GM12892 (cell line): ENCODE data around the gene PSMC3. TPM values are rescaled to one million over a fixed set of nuclear protein-coding genes. Genes with fewer than 3 reads are reported as not detected.
"Not testable (repeated sequence)": the region's sequence is repeated elsewhere in the genome, so short reads cannot be mapped to it uniquely, and the experiment has no call there.

Experiments
- DNase-seq: peaks from one replicate; pipeline ENCODE4 v3.0.0; 2011; ENCODE audit not compliant: insufficient read length
- FAIRE-seq: peaks from 2 replicates; lab custom pipeline; 2011; peaks lifted over from hg19 to GRCh38; lab: Jason Lieb, UNC
- POLR2A ChIP-seq: IDR thresholded peaks from 2 replicates; pipeline ENCODE4 v1.6.1; 2011; ENCODE audit warnings: low read depth, low read length, control low read depth
- POLR2AphosphoS5 ChIP-seq: IDR thresholded peaks from 2 replicates; pipeline ENCODE4 v1.6.1; 2011; ENCODE audit warnings: low read depth, low read length, control low read depth
- TAF1 ChIP-seq: IDR thresholded peaks from 2 replicates; pipeline ENCODE4 v1.6.1; 2011; ENCODE audit warnings: low read depth, mild to moderate bottlenecking, control low read depth, low read length, borderline replicate concordance
- polyA plus RNA-seq: library from polyadenylated mRNA; unstranded; fragments of >200 nt; gene quantifications from one replicate; pipeline ENCODE4 v1.2.1, GENCODE V29; 2012; ENCODE audit warnings: missing spikeins, inconsistent platforms; ENCODE audit not compliant: missing spikeins

Gene PSMC3
- 132 TPM for polyA plus RNA-seq

DNA sequence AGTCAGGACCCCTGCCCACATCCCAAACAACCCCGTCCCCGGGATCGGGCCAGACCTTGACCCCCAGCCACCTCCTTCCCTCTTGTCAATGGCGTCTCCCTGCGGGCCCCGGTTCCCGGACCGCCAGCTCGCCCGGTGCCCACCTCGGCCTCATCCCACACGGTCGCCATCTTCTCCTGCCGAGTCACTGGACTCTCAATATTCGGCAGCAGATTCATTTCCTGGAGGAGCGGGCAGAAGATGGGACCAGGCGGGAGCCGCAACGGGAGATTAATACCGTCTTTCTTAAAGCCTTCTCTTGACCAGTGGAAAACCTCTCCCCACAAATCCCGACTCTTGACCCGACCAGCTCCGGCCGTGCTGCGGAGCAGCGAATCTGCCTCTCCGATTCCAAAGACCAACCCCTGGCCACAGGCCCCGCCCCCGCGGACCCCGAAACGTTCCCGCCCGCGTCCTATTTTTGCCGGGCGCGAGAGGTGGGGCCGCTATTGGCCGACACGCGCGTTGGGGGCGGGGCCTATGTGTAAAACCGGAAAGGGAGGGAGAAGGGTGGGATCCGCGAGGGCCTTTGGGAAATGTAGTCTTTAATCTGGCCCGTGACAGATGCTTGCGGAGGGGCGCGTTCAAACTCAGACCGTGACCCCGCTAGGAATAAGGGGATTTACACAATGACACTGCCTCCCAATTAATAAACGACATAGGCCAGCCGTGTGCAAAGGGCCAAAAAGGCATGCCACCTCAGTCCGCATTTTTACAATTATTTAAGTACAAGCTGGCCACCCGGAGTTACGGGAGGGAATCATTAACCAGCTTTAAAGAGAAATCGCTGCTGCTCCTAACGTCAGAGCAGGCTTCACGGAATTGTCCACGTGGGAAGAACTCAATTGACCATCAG, at the start of gene PSMC3:
Gene PSMC3 (minus strand): TSS at position 378 of the 895 bp plus-strand sequence. CDS start 160 bp downstream, at position 218.
- FAIRE-seq (peak; percentile 100), DNase-seq (peak; percentile 95)
- TF ChIP-seq TAF1, result peak; percentile 99
- peak; percentile 94 for TF ChIP-seq POLR2A
- TF ChIP-seq POLR2AphosphoS5, result peak; percentile 89

DNA sequence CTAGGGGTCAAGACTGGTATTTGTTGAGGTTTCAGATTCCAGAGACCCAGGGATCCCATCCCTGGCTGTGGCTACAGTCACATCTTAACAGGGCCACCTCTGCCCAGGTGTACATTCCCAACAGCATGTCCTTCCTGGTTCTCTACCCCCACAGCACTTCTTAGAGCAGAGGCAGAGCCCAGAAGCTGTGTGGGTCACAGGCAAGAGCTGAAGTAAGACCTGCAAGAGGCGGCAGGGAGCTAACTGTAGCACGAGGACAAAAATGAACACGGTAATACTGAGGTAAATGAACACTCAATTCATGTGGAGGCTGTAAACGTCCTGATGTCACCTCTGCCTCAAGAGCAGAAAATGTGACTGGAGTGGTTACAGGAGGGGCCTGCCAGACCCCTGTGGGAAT, 44.4 kb upstream of the PSMC3 start:
- TF ChIP-seq POLR2A (no peak), POLR2AphosphoS5 (no peak), TAF1 (no peak)
- no peak for DNase-seq
- FAIRE-seq, result no peak

DNA sequence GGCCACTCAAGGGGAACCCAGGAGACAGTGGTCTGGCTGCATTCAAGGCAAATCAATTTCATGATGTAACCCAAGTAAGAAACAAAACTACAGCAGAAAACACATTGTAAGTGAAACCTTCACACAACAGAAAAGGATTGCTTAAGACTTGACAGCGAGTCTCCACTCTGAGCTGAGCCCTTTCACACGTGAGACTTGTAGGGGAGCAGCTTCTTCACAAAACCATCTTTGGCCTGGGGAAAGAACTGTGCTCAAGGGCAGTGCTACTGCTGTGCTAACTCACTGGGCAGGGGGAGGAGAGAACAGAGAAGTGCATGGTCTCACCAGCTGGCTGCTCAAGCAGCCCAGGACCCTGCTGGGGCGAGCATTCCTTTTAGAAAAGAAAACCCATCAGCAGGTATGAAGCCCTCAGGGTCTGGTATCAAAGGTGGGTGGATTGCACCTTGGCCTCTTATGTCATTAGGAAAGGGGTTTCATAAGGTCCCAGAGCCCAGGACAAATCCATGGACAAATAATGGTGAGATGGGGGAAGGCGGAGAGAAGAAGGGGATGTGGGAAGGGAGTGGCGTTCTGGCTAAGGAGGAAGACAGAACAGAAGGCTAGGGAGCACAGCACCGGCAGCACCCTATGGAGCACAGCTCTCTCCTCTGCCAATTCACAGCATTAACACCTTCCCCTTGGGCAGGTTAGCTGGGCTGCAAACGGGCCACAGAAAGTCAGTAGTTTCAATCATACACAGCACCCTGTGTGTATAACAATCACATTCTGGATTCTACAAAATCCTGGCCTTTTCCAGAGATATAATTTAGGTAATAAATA, 43.3 kb upstream of the PSMC3 start:
- DNase-seq (no peak), FAIRE-seq (no peak)
- TF ChIP-seq TAF1 (no peak), POLR2A (no peak), POLR2AphosphoS5 (no peak)

GRCh38 chr11:47468598-47469214, 42.5 kb upstream of the PSMC3 start:
- FAIRE-seq, result peak; percentile 65

GRCh38 chr11:47467357-47467756, 41.1 kb upstream of the PSMC3 start:
- TF ChIP-seq TAF1 (no peak), POLR2AphosphoS5 (no peak), POLR2A (no peak)
- no peak for DNase-seq
- no peak for FAIRE-seq

More at GRCh38 chr11:47468598-47469214, 42.5 kb upstream of the PSMC3 start:
- no peak for DNase-seq
- no peak for TF ChIP-seq TAF1
- TF ChIP-seq POLR2A, result no peak
- TF ChIP-seq POLR2AphosphoS5, result no peak

DNA sequence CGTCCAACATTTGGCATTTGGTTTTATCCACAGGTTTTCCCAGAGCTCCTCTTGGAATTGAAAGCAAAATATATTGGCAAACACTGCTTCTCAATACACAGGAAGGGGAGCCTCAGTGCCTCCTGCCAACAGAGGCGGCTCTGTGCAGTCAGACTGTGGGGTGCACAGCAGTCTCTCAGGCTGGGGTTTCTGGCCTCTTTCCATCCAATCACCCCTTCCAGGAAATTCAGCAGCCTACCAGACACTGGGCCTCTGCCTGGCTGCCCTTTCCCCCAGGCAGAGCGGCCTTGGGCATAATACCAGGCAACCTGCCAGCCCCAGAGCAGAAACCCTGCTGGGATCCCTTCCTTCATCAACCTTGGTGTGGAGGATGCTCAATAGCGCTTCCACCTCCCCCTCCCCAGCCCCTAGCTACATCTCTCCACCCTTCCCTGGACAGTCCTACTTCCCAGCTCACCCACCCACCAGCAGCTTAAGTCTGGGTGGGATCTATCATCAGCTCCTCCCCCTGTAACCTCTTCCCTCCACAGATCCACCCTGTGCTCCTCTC, 40.5 kb upstream of the PSMC3 start:
- no peak for FAIRE-seq
- TF ChIP-seq POLR2A (no peak), TAF1 (no peak), POLR2AphosphoS5 (no peak)
- no peak for DNase-seq

DNA sequence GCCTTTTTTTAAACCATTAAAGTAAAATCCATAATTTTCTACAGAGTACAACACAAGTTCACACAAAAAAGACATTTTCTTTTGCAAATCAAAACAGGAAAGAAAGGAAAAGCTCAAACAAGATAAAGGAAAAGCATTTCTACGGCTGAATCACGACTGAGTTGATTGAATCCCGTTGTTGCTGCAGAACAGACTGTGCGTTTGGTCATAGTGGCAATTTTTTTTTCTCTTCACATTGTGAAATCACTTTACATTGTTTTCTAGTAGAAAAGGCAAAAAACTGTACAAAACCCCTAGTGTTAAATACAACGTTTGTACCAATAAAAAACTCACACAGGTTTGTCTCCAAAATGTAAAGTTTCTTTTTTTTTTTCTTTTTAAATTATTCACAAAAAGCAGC, 40.0 kb upstream of the PSMC3 start:
- FAIRE-seq (no peak), DNase-seq (no peak)
- no peak for TF ChIP-seq TAF1

DNA sequence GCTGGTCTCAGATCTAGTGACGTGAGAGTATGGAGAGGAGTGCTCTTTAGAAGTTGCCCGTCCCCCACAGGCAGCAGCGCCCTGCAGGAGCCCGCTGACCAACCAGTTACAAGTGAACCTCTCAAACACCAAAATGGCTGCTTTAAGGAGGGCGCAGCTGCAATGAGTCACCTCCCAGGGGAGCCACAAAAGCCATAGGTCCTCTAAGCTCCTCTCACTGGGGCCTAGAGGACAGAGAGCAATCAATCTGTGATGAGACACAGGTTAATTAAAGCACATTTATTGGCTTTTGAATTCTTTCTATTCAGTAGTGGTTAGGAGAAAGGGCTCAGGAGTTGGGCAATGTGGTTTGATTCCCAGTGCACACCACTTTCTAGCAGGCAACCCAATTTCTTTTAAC, 38.2 kb upstream of the PSMC3 start:
- FAIRE-seq (no peak), DNase-seq (no peak)
- TF ChIP-seq POLR2AphosphoS5, result no peak
- TF ChIP-seq TAF1, result no peak
- no peak for TF ChIP-seq POLR2A

DNA sequence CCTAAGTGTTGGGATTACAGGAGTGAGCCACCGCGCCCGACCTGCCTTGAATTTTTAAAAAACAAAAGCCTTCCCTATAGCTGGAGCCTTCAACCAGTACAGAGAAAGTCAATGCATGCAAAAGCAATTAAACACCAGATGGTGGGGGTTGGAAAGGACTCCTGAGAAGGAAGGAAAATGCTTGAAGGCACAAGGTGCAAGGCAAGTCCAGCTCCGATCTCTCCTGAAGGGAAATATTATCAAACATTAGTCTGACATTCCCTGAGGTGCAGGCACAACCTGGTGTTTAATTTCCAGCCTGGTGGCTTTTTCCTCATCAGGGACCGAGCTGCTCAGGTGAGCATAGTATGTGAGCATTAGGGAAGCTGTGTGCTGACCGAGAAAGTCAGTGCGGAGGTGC, 35.6 kb upstream of the PSMC3 start:
- DNase-seq, result no peak
- FAIRE-seq, result no peak
- TF ChIP-seq POLR2AphosphoS5 (no peak), TAF1 (no peak), POLR2A (no peak)

- FAIRE-seq, result no peak
- no peak for DNase-seq
- no peak for TF ChIP-seq POLR2AphosphoS5
- TF ChIP-seq TAF1, result no peak
- no peak for TF ChIP-seq POLR2A
Measured at GRCh38 chr11:47460571-47461235, 34.5 kb upstream of the PSMC3 start.

- DNase-seq, result not testable (repeated sequence)
- FAIRE-seq, result peak; percentile 76
Measured at GRCh38 chr11:47454258-47454671, 28.0 kb upstream of the PSMC3 start.
